ENCODE measurements around the gene KCNJ16. TPM values are rescaled to one million over a fixed set of nuclear protein-coding genes. Genes with fewer than 3 reads are reported as not detected.

The KCNJ16 gene
- total and polyA plus RNA-seq, 4 donors: 0.31 to 3.3 (median 0.67) TPM

DNA sequence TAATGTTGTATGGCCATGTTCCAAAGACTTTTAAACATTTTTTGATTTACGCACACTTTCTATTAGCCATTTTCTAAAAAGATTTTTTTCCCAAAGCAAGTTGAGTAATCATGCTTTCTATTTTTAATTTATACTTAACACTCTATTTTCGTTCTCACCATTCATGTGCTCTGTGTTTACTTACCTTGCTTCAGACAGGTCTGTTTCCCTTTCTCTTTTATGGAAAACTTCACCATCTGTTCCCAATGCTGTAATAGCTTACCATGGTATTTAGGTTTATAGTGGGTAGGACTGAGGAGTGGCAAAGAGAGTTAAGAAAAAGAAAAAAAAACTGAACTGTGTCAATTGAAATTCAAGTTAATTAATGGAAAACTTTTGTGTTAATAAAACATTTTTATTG lies 37.5 kb upstream of the KCNJ16 start:
- H3K4me1 ChIP-seq (ENCODE audit: control insufficient read depth in 4 of 4, insufficient read depth in 4 of 4, low read length in 3 of 4): no peaks in the 10 kb centered on the region
- no peak overlapping the region for H3K9ac ChIP-seq (ENCODE audit: low read depth in 1 of 2, low read length in 2 of 2)
- H3K27ac ChIP-seq (ENCODE audit: low read depth in 1 of 2, low read length in 2 of 2): no peak overlapping the region
- H3K4me3 ChIP-seq (ENCODE audit: low read depth in 1 of 3, low read length in 3 of 3): no peak overlapping the region
- DNase-seq (ENCODE audit: low spot score): no peak
- WGBS: 76% methylated on average over 2 of the region's 2 CpGs
- H3K27me3 ChIP-seq (ENCODE audit: control insufficient read depth in 4 of 4, insufficient read depth in 4 of 4, low read length in 3 of 4): no peaks in the 10 kb centered on the region
- H3K9me3 ChIP-seq (ENCODE audit: control insufficient read depth in 4 of 4, low read length in 3 of 4): no peaks in the 10 kb centered on the region
- H3K36me3 ChIP-seq (ENCODE audit: control insufficient read depth in 4 of 4, insufficient read depth in 3 of 4, low read depth in 1 of 4, low read length in 3 of 4): no peaks in the 10 kb centered on the region
- no peak for TF ChIP-seq RAD21 (IDR thresholded peaks at IDR 0.05)
- TF ChIP-seq, protein P1, sequence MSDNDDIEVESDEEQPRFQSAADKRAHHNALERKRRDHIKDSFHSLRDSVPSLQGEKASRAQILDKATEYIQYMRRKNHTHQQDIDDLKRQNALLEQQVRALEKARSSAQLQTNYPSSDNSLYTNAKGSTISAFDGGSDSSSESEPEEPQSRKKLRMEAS (IDR thresholded peaks at IDR 0.05): no peak
- TF ChIP-seq YY1 (IDR thresholded peaks at IDR 0.05): no peak
- TF ChIP-seq HNF4G (IDR thresholded peaks at IDR 0.05): no peak
- TF ChIP-seq, protein P2, sequence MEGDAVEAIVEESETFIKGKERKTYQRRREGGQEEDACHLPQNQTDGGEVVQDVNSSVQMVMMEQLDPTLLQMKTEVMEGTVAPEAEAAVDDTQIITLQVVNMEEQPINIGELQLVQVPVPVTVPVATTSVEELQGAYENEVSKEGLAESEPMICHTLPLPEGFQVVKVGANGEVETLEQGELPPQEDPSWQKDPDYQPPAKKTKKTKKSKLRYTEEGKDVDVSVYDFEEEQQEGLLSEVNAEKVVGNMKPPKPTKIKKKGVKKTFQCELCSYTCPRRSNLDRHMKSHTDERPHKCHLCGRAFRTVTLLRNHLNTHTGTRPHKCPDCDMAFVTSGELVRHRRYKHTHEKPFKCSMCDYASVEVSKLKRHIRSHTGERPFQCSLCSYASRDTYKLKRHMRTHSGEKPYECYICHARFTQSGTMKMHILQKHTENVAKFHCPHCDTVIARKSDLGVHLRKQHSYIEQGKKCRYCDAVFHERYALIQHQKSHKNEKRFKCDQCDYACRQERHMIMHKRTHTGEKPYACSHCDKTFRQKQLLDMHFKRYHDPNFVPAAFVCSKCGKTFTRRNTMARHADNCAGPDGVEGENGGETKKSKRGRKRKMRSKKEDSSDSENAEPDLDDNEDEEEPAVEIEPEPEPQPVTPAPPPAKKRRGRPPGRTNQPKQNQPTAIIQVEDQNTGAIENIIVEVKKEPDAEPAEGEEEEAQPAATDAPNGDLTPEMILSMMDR (IDR thresholded peaks at IDR 0.05; ENCODE audit: low read depth, low read length, missing input control): no peak

DNA sequence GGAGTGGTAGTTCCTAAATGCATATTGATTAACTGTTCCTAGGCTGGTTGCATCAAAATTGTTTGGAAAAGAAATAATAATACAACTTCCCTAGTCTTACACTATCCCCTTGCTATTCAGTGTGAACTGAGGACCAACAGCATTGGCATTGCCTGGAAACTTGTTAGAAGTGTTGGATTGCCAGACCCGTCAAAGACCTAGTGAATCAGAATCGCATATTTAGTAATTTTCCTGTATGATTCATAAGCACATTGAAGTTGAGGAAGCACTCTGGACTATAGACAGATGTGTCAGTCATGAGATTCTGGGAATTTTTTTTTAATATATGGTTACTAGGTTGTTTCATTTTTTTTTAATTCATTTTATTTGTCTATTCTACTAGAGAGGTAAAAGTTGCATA lies 34.7 kb upstream of the KCNJ16 start:
- no peak for TF ChIP-seq GABPA (IDR thresholded peaks at IDR 0.05 in 1 of 2, conservative IDR thresholded peaks at IDR 0.05 in 1 of 2)
- TF ChIP-seq, protein P2 (IDR thresholded peaks at IDR 0.05; ENCODE audit: low read depth, low read length, missing input control): no peak
- no peak for TF ChIP-seq YY1 (IDR thresholded peaks at IDR 0.05)
- TF ChIP-seq RAD21 (IDR thresholded peaks at IDR 0.05): no peak
- TF ChIP-seq, protein P3, sequence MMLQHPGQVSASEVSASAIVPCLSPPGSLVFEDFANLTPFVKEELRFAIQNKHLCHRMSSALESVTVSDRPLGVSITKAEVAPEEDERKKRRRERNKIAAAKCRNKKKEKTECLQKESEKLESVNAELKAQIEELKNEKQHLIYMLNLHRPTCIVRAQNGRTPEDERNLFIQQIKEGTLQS (IDR thresholded peaks at IDR 0.05): no peak
- TF ChIP-seq, protein P1 (IDR thresholded peaks at IDR 0.05): no peak
- TF ChIP-seq HNF4A (conservative IDR thresholded peaks at IDR 0.05): no peak
- no peak for TF ChIP-seq FOXA2 (IDR thresholded peaks at IDR 0.05)
- TF ChIP-seq, protein P4, sequence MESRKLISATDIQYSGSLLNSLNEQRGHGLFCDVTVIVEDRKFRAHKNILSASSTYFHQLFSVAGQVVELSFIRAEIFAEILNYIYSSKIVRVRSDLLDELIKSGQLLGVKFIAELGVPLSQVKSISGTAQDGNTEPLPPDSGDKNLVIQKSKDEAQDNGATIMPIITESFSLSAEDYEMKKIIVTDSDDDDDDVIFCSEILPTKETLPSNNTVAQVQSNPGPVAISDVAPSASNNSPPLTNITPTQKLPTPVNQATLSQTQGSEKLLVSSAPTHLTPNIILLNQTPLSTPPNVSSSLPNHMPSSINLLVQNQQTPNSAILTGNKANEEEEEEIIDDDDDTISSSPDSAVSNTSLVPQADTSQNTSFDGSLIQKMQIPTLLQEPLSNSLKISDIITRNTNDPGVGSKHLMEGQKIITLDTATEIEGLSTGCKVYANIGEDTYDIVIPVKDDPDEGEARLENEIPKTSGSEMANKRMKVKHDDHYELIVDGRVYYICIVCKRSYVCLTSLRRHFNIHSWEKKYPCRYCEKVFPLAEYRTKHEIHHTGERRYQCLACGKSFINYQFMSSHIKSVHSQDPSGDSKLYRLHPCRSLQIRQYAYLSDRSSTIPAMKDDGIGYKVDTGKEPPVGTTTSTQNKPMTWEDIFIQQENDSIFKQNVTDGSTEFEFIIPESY (IDR thresholded peaks at IDR 0.05): no peak
- no peak for TF ChIP-seq FOXA1 (IDR thresholded peaks at IDR 0.05)
- TF ChIP-seq TAF1 (conservative IDR thresholded peaks at IDR 0.05): no peak
- TF ChIP-seq JUND (IDR thresholded peaks at IDR 0.05): no peak
- TF ChIP-seq EGR1 (IDR thresholded peaks at IDR 0.05; ENCODE audit: low read depth in 2 of 2): no peak
- no peak for TF ChIP-seq RXRA (IDR thresholded peaks at IDR 0.05)
- TF ChIP-seq SP1 (IDR thresholded peaks at IDR 0.05): no peak
- TF ChIP-seq HNF4G (IDR thresholded peaks at IDR 0.05): no peak
- TF ChIP-seq, protein P5, sequence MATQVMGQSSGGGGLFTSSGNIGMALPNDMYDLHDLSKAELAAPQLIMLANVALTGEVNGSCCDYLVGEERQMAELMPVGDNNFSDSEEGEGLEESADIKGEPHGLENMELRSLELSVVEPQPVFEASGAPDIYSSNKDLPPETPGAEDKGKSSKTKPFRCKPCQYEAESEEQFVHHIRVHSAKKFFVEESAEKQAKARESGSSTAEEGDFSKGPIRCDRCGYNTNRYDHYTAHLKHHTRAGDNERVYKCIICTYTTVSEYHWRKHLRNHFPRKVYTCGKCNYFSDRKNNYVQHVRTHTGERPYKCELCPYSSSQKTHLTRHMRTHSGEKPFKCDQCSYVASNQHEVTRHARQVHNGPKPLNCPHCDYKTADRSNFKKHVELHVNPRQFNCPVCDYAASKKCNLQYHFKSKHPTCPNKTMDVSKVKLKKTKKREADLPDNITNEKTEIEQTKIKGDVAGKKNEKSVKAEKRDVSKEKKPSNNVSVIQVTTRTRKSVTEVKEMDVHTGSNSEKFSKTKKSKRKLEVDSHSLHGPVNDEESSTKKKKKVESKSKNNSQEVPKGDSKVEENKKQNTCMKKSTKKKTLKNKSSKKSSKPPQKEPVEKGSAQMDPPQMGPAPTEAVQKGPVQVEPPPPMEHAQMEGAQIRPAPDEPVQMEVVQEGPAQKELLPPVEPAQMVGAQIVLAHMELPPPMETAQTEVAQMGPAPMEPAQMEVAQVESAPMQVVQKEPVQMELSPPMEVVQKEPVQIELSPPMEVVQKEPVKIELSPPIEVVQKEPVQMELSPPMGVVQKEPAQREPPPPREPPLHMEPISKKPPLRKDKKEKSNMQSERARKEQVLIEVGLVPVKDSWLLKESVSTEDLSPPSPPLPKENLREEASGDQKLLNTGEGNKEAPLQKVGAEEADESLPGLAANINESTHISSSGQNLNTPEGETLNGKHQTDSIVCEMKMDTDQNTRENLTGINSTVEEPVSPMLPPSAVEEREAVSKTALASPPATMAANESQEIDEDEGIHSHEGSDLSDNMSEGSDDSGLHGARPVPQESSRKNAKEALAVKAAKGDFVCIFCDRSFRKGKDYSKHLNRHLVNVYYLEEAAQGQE (IDR thresholded peaks at IDR 0.05): no peak
- no peak for TF ChIP-seq NR2F2 (IDR thresholded peaks at IDR 0.05)
- Histone ChIP-seq H3K4me3 (ENCODE audit: low read depth in 1 of 3, low read length in 3 of 3) (no peak overlapping the region), H3K9me3 (ENCODE audit: control insufficient read depth in 4 of 4, low read length in 3 of 4) (no peaks in the 10 kb centered on the region), H3K9ac (ENCODE audit: low read depth in 1 of 2, low read length in 2 of 2) (no peak overlapping the region), H3K4me1 (ENCODE audit: control insufficient read depth in 4 of 4, insufficient read depth in 4 of 4, low read length in 3 of 4) (no peaks in the 10 kb centered on the region), H3K36me3 (ENCODE audit: control insufficient read depth in 4 of 4, insufficient read depth in 3 of 4, low read depth in 1 of 4, low read length in 3 of 4) (no peaks in the 10 kb centered on the region), H3K27ac (ENCODE audit: low read depth in 1 of 2, low read length in 2 of 2) (no peak overlapping the region), H3K27me3 (ENCODE audit: control insufficient read depth in 4 of 4, insufficient read depth in 4 of 4, low read length in 3 of 4) (peaks cover 0 to 1% (median 0%) of the 10 kb centered on the region in 4 donors)
- no peak for DNase-seq (ENCODE audit: low spot score)
- 83% methylated on average over 2 of the region's 2 CpGs for WGBS
